Subcutaneous abdominal adipose tissue (tissue), 5 donors: ENCODE measurements around the gene MEIS2.

Experiments
- H3K27ac ChIP-seq: one replicate; pipeline ENCODE4 v1.7.0; 2013; ENCODE audit warnings: low read depth, mild to moderate bottlenecking, inconsistent platforms, low read length, moderate library complexity
- H3K27me3 ChIP-seq, 5 donors: one replicate each; pipeline ENCODE4 v1.7.0; 2013; ENCODE audit warnings: low read length in 5 of 5, inconsistent platforms in 1 of 5; ENCODE audit not compliant: control insufficient read depth in 5 of 5, insufficient read depth in 4 of 5
- H3K36me3 ChIP-seq, 5 donors: one replicate each; pipeline ENCODE4 v1.7.0; 2013; ENCODE audit warnings: low read length in 5 of 5; ENCODE audit not compliant: control insufficient read depth in 5 of 5, insufficient read depth in 5 of 5
- H3K4me1 ChIP-seq, 5 donors: one replicate each; pipeline ENCODE4 v1.7.0; 2013; ENCODE audit warnings: low read length in 5 of 5, mild to moderate bottlenecking in 3 of 5, moderate library complexity in 1 of 5; ENCODE audit not compliant: control insufficient read depth in 5 of 5, insufficient read depth in 5 of 5
- H3K4me3 ChIP-seq, 5 donors: one replicate each; pipeline ENCODE4 v1.7.0; 2013; ENCODE audit warnings: low read length in 5 of 5, low read depth in 1 of 5
- H3K9ac ChIP-seq, 5 donors: one replicate each; pipeline ENCODE4 v1.7.0; 2013; ENCODE audit warnings: low read length in 5 of 5, mild to moderate bottlenecking in 4 of 5, moderate library complexity in 3 of 5
- H3K9me3 ChIP-seq, 5 donors: one replicate each; pipeline ENCODE4 v1.7.0; 2013; ENCODE audit warnings: low read length in 5 of 5; ENCODE audit not compliant: control insufficient read depth in 5 of 5
- donor health status: healthy.
- donor health status: healthy.
- donor health status: healthy.
- donor health status: healthy.
- donor health status: healthy.

Gene MEIS2

DNA sequence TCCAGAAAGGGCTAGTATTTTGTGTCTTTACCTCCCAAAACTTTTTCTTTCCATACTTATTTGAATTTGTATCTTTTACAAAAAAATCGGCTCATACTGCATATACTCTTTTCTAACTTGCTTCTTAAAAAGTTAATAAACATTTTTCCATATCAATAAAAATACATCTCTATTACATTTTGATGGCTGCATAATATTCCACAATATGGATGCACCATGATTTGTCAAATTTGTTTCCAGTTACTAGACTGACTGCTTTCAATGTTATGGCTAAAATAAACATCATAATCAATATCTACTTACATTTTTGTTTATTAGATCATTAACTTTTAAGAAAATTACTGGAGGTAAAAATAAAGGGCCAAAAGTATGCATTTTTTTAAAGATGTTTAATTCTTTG, 121.7 kb downstream of the MEIS2 start:
- H3K9me3 ChIP-seq, result peaks cover 0 to 9% (median 0%) of the 10 kb centered on the region in 5 donors
- no peak overlapping the region for H3K9ac ChIP-seq
- H3K36me3 ChIP-seq, result no peaks in the 10 kb centered on the region
- H3K27me3 ChIP-seq, result no peaks in the 10 kb centered on the region
- H3K27ac ChIP-seq, result no peak overlapping the region
- H3K4me3 ChIP-seq, result no peak overlapping the region
- H3K4me1 ChIP-seq, result no peaks in the 10 kb centered on the region

- Histone ChIP-seq H3K9me3 (peaks cover 0 to 6% (median 0%) of the 10 kb centered on the region in 5 donors), H3K36me3 (no peaks in the 10 kb centered on the region), H3K9ac (no peak overlapping the region), H3K27me3 (no peaks in the 10 kb centered on the region), H3K4me3 (no peak overlapping the region), H3K4me1 (no peaks in the 10 kb centered on the region), H3K27ac (no peak overlapping the region)
Observed at GRCh38 chr15:36978126-36978525, 122.2 kb downstream of the MEIS2 start.

GRCh38 chr15:36977659-36978058, 122.7 kb downstream of the MEIS2 start:
- Histone ChIP-seq H3K4me1 (no peaks in the 10 kb centered on the region), H3K9ac (no peak overlapping the region), H3K9me3 (peaks cover 0 to 3% (median 0%) of the 10 kb centered on the region in 5 donors), H3K36me3 (no peaks in the 10 kb centered on the region), H3K4me3 (no peak overlapping the region), H3K27me3 (no peaks in the 10 kb centered on the region), H3K27ac (no peak overlapping the region)

GRCh38 chr15:36972704-36973103, 127.6 kb downstream of the MEIS2 start:
- H3K4me3 ChIP-seq, result no peak overlapping the region
- H3K9me3 ChIP-seq, result no peaks in the 10 kb centered on the region
- no peak overlapping the region for H3K27ac ChIP-seq
- H3K9ac ChIP-seq, result no peak overlapping the region
- no peaks in the 10 kb centered on the region for H3K4me1 ChIP-seq
- no peaks in the 10 kb centered on the region for H3K27me3 ChIP-seq
- no peaks in the 10 kb centered on the region for H3K36me3 ChIP-seq

GRCh38 chr15:36970522-36970921, 129.8 kb downstream of the MEIS2 start:
- Histone ChIP-seq H3K9ac (no peak overlapping the region), H3K9me3 (no peaks in the 10 kb centered on the region), H3K4me1 (peaks cover 0 to 6% (median 4%) of the 10 kb centered on the region in 5 donors), H3K36me3 (no peaks in the 10 kb centered on the region), H3K27ac (no peak overlapping the region), H3K27me3 (no peaks in the 10 kb centered on the region), H3K4me3 (no peak overlapping the region)

GRCh38 chr15:36967929-36968328, 132.4 kb downstream of the MEIS2 start:
- Histone ChIP-seq H3K27me3 (no peaks in the 10 kb centered on the region), H3K4me1 (peaks cover 0 to 7% (median 4%) of the 10 kb centered on the region in 5 donors), H3K4me3 (no peak overlapping the region), H3K36me3 (no peaks in the 10 kb centered on the region), H3K9me3 (no peaks in the 10 kb centered on the region), H3K27ac (no peak overlapping the region), H3K9ac (no peak overlapping the region)

DNA sequence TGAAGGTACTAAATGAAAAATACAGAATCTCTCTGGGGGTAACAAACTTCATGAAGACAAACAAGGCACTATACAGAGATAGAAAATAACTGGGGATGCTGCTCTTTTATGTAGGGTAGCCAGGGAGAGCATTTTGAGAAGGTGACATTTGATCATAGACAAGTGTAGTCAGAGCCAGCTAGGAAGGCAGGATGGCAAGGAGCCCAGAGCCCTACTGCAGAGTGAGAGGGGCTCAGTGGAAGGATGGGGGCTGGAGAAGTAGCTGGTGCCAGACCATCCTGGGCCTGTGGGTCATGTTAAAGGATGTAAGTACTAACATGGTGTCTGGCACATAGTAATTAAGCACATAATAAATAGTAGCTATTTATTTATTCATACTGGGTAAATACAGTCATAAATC, 133.6 kb downstream of the MEIS2 start:
- Histone ChIP-seq H3K36me3 (no peaks in the 10 kb centered on the region), H3K27ac (no peak overlapping the region), H3K27me3 (no peaks in the 10 kb centered on the region), H3K4me1 (peaks cover 0 to 7% (median 4%) of the 10 kb centered on the region in 5 donors), H3K4me3 (no peak overlapping the region), H3K9ac (no peak overlapping the region), H3K9me3 (no peaks in the 10 kb centered on the region)

DNA sequence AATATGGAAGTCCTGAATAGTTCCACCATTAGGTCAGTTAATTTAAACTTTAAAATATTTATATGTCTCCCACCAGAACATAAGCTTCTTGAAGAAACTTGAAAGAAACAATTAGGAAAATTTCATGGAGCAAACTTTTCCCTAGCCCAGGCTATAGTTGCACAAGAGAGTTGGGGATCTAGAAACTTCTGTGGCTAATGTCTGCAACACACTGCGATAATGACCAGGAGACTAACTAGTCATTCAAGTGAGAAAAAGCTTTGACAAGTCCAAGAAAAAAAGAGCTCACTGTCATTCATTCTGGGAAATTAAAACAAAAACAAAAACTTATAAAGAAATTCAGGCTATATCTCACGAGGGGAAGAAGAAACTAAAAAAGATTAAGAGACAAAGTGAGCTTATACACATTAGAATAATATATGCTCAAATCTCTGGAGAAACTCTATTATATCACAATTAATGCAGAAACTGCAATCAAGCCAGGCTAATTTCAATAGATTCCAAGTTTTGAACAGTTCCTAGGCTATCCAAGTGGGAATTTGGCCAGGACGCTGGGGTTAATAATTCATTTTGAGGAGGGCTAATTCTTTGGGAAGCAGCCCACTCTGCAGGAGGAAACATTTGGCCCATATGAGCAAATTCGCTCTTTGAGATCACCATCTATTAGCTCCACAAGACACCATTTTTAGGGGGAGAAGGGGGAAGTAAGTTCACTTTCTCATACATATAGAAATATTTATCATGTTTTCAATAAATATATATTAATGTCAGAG, 134.6 kb downstream of the MEIS2 start:
- Histone ChIP-seq H3K9ac (no peak overlapping the region), H3K36me3 (no peaks in the 10 kb centered on the region), H3K27me3 (no peaks in the 10 kb centered on the region), H3K9me3 (no peaks in the 10 kb centered on the region), H3K27ac (no peak overlapping the region), H3K4me3 (no peak overlapping the region), H3K4me1 (peaks cover 0 to 7% (median 4%) of the 10 kb centered on the region in 5 donors)

- Histone ChIP-seq H3K9ac (no peak overlapping the region), H3K27ac (no peak overlapping the region), H3K27me3 (no peaks in the 10 kb centered on the region), H3K36me3 (no peaks in the 10 kb centered on the region), H3K4me1 (peaks cover 0 to 7% (median 4%) of the 10 kb centered on the region in 5 donors), H3K4me3 (no peak overlapping the region), H3K9me3 (no peaks in the 10 kb centered on the region)
Observed at GRCh38 chr15:36964626-36965025, 135.7 kb downstream of the MEIS2 start.

DNA sequence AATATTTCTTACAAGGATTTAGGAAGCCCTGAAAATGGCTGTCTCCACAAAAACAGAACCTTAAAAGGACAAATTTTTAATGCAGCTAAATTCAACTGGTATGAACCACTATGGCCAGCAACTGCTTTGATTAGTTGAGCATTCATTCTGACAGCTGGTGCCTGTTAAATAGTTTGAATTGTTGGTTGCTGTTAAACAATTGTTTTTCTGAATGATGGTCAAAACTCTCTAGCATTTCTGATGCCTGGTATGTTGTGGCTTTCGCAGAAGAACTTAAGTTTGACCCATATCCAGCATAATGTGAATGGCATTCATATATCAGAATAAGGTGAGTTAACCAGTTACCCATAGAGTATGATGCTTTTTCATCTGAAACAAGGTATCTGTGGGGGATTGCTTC, 138.4 kb downstream of the MEIS2 start:
- no peak overlapping the region for H3K27ac ChIP-seq
- no peak overlapping the region for H3K9ac ChIP-seq
- H3K4me3 ChIP-seq, result no peak overlapping the region
- H3K36me3 ChIP-seq, result no peaks in the 10 kb centered on the region
- H3K27me3 ChIP-seq, result no peaks in the 10 kb centered on the region
- H3K4me1 ChIP-seq, result peaks cover 0 to 7% (median 4%) of the 10 kb centered on the region in 5 donors
- H3K9me3 ChIP-seq, result no peaks in the 10 kb centered on the region
